Mesendoderm (in vitro differentiated cells): Measurements from ENCODE around the gene CTIF.

Source experiments
- DNase-seq: peaks from one replicate; pipeline ENCODE4 v3.0.0; 2013
- H2AK5ac ChIP-seq: 2 replicates; pipeline ENCODE4 v1.6.1; 2013; ENCODE audit warnings: low read length, inconsistent platforms
- H2BK120ac ChIP-seq: 2 replicates; pipeline ENCODE4 v1.6.1; 2013; ENCODE audit warnings: low read depth, mild to moderate bottlenecking, low read length, moderate library complexity, mixed read lengths
- H2BK15ac ChIP-seq: replicated peaks from 2 replicates; pipeline ENCODE4 v1.6.1; 2013; ENCODE audit warnings: low read depth, mild to moderate bottlenecking, moderate library complexity
- H2BK5ac ChIP-seq: 2 replicates; pipeline ENCODE4 v1.6.1; 2013; ENCODE audit warnings: low read length, inconsistent platforms
- H3K18ac ChIP-seq: 2 replicates; pipeline ENCODE4 v1.6.1; 2013; ENCODE audit warnings: mild to moderate bottlenecking, low read length, mixed read lengths
- H3K23ac ChIP-seq: one replicate; pipeline ENCODE4 v1.6.1; 2013; ENCODE audit warnings: low read length
- H3K27ac ChIP-seq: 2 replicates; pipeline ENCODE4 v1.5.1; 2013; ENCODE audit warnings: low read depth, mild to moderate bottlenecking, inconsistent platforms, low read length, moderate library complexity
- H3K27me3 ChIP-seq: 2 replicates; pipeline ENCODE4 v1.6.1; 2013; ENCODE audit warnings: low read length, control low read depth, mild to moderate bottlenecking, inconsistent platforms; ENCODE audit not compliant: insufficient read depth, poor library complexity
- H3K36me3 ChIP-seq: 2 replicates; pipeline ENCODE4 v1.6.1; 2013; ENCODE audit warnings: low read length, inconsistent platforms; ENCODE audit not compliant: control insufficient read depth, insufficient read depth
- H3K4ac ChIP-seq: one replicate; pipeline ENCODE4 v1.6.1; 2013; ENCODE audit warnings: low read depth, mild to moderate bottlenecking, low read length, moderate library complexity
- H3K4me1 ChIP-seq: 2 replicates; pipeline ENCODE4 v1.6.1; 2013; ENCODE audit warnings: low read depth, low read length, inconsistent platforms; ENCODE audit not compliant: control insufficient read depth
- H3K4me2 ChIP-seq: 2 replicates; pipeline ENCODE4 v1.6.1; 2013; ENCODE audit warnings: low read length
- H3K4me3 ChIP-seq: 2 replicates; pipeline ENCODE4 v1.5.1; 2013; ENCODE audit warnings: mild to moderate bottlenecking, low read length
- H3K56ac ChIP-seq: one replicate; pipeline ENCODE4 v1.6.1; 2013; ENCODE audit warnings: low read length
- H3K79me1 ChIP-seq: 2 replicates; pipeline ENCODE4 v1.6.1; 2013; ENCODE audit warnings: low read length, inconsistent platforms
- H3K79me2 ChIP-seq: 2 replicates; pipeline ENCODE4 v1.6.1; 2013; ENCODE audit warnings: mild to moderate bottlenecking, low read length; ENCODE audit not compliant: control insufficient read depth, insufficient read depth
- H3K9ac ChIP-seq: 2 replicates; pipeline ENCODE4 v1.6.1; 2013; ENCODE audit warnings: low read length, inconsistent platforms
- H4K5ac ChIP-seq: one replicate; pipeline ENCODE4 v1.6.1; 2013; ENCODE audit warnings: low read length
- H4K8ac ChIP-seq: one replicate; pipeline ENCODE4 v1.6.1; 2013; ENCODE audit warnings: low read depth, mild to moderate bottlenecking, control low read depth, low read length, moderate library complexity
- WGBS: extraction: QIAGEN DNeasy Blood & Tissue Kit; methylation state at CpG from one replicate; pipeline ENCODE4 v1.1.7; 2013; ENCODE audit warnings: low lambda C conversion rate, missing lambda C conversion rate; ENCODE audit not compliant: insufficient coverage; ENCODE audit errors: extremely low coverage; 5-methylcytosine and 5-hydroxymethylcytosine counted together

CTIF gene

DNA sequence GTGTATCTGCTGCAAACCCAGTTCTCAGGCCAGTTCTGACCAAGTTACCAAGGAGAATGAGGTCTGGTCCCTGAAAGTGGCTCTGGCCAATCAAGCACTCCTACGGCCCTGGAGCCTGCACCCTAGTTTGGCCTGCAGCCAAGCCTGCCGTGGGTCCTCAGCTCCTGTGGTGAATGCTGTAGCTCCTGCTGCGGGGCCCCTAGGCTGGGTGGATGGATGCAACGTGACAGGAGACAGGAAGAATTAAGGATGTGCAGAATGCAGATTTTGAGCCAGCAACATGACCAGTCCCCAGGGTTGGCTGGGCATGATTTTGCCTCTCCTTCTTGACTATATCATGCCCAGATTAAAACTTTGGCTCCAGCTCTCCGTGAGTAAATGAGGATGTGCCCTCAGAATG lies 314.8 kb downstream of the CTIF start:
- WGBS = no CpG with 5 or more reads among the region's 5 CpGs
- no peak overlapping the region for H2AK5ac ChIP-seq
- no peaks in the 10 kb centered on the region for H3K27me3 ChIP-seq
- peaks cover 10% of the 10 kb centered on the region for H3K4me1 ChIP-seq
- H3K36me3 ChIP-seq = no peaks in the 10 kb centered on the region
- H3K18ac ChIP-seq = no peak overlapping the region
- H3K4me2 ChIP-seq = no peak overlapping the region
- no peak overlapping the region for H3K4me3 ChIP-seq
- H3K79me2 ChIP-seq = no peaks in the 10 kb centered on the region
- H3K27ac ChIP-seq = no peak overlapping the region
- no peak overlapping the region for H3K4ac ChIP-seq
- H2BK5ac ChIP-seq = no peak overlapping the region
- H3K9ac ChIP-seq = no peak overlapping the region
- DNase-seq = no peak
- H4K5ac ChIP-seq = no peak overlapping the region
- H3K56ac ChIP-seq = no peak overlapping the region
- H2BK120ac ChIP-seq = no peak overlapping the region
- no peak overlapping the region for H4K8ac ChIP-seq
- no peak overlapping the region for H3K23ac ChIP-seq
- no peaks in the 10 kb centered on the region for H3K79me1 ChIP-seq
- no peak overlapping the region for H2BK15ac ChIP-seq

DNA sequence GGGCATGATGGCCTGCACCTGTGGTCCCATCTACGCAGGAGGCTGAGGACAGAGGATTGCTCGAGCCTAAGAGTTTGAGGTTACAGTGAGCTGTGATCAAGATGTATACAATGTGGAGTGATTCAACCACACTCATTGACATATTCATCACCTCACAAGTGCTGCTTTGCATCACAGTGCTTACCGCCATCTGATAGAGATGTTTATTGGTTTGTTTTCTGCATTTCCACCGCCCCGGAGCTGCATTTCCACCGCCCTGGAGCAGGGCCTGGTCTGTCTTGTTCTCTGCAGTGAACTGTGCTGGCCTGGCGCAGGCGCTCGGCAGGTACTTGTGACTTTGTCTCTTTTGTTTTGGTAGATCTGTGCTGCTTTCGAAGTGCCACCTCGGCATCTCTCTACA lies 315.9 kb downstream of the CTIF start:
- no peak overlapping the region for H3K23ac ChIP-seq
- no peak overlapping the region for H3K9ac ChIP-seq
- no CpG with 5 or more reads among the region's 11 CpGs for WGBS
- no peak overlapping the region for H4K5ac ChIP-seq
- H2BK15ac ChIP-seq = no peak overlapping the region
- no peaks in the 10 kb centered on the region for H3K79me1 ChIP-seq
- H3K18ac ChIP-seq = no peak overlapping the region
- H3K27ac ChIP-seq = no peak overlapping the region
- no peaks in the 10 kb centered on the region for H3K27me3 ChIP-seq
- DNase-seq = no peak
- H3K4me3 ChIP-seq = no peak overlapping the region
- no peak overlapping the region for H4K8ac ChIP-seq
- H3K56ac ChIP-seq = no peak overlapping the region
- H2BK120ac ChIP-seq = no peak overlapping the region
- H3K79me2 ChIP-seq = no peaks in the 10 kb centered on the region
- peaks cover 17% of the 10 kb centered on the region for H3K4me1 ChIP-seq
- no peak overlapping the region for H2AK5ac ChIP-seq
- H3K36me3 ChIP-seq = no peaks in the 10 kb centered on the region
- H3K4ac ChIP-seq = no peak overlapping the region
- H3K4me2 ChIP-seq = no peak overlapping the region
- H2BK5ac ChIP-seq = no peak overlapping the region

DNA sequence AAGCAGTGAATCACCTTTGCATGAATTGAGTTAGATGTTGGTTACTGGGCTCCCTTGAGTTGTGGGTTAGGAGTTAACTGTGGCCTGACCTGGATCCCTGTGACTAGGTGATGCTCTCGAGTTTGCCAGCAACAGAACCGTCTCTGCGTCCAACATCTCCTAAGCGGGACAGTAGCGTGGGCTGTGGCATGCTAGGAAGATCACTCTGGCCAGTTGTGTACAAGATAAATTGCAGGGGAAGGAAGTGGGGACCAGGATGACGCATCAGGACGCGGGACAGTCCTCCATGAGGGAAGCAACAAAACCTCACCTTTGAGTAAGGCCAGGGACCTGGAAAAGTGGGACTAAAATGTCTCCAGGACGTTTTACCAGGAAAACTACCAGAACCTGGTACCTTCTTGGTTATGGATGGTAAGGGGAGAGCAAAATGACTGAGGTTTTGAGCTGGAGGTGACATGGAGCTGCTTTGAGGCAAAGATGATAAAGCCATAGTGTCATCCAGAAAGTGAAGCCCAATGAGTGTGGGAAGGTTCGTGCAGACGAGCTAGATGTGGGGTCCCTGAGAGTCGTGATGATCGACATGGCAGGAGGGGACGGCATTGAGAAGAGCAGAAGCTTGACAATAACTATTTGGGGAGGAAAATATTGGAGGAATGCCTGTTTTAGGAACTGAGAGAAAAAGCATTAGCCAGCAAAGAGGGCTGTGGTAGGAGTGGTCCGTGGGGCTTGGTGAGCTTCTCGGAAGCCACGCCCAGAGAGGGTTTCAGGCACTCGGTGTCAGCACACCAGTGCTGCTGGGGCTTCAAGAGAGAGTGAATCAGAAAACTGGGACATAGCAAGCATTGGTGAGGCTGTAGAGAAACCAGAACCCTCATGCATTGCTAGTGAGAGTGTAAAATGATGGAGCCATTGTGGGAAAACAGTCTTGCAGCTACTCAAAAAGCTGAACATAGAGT lies 316.9 kb downstream of the CTIF start:
- H3K18ac ChIP-seq = no peak overlapping the region
- no peak overlapping the region for H3K27ac ChIP-seq

DNA sequence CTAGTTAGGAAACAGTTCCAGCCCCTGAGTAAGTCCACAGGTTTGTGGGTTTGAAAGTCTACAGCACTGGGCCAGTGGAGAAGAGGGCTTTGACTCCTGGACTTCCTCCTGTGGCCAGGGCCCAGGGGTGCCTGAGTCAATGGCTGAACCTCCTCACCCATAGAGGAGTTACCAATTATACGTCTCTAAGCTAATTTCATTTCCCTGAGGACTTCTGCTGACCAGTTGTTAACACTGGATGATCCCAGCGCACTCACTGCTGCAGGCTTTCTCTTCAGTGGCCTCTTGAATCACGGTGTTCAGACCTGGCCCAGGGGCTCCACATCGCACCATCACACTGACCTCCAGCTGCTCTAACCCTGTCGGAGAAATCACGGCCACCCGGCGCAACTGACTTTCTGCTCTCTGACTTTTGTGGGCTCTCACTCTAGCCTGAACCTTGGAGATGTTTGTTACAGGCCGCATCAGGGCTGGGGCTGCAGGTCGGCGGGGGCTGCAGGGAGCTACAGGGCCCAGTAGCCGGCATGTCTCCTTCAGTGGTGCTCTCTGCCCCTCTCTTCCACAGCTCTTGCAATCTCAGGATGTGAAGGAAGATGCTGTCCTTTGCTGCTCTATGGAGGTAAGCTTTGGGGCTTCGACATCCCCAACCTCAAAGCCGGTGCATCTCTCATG lies 318.3 kb downstream of the CTIF start:
- no peak overlapping the region for H3K9ac ChIP-seq
- H4K8ac ChIP-seq = no peak overlapping the region
- no peak overlapping the region for H3K27ac ChIP-seq
- no peak overlapping the region for H3K23ac ChIP-seq
- no peaks in the 10 kb centered on the region for H3K79me1 ChIP-seq
- H3K56ac ChIP-seq = no peak overlapping the region
- no peaks in the 10 kb centered on the region for H3K27me3 ChIP-seq
- H2BK120ac ChIP-seq = no peak overlapping the region
- no peaks in the 10 kb centered on the region for H3K79me2 ChIP-seq
- no peaks in the 10 kb centered on the region for H3K36me3 ChIP-seq
- H3K4ac ChIP-seq = no peak overlapping the region
- no peak overlapping the region for H2AK5ac ChIP-seq
- H2BK5ac ChIP-seq = no peak overlapping the region
- no peak for DNase-seq
- no peak overlapping the region for H3K18ac ChIP-seq
- no peak overlapping the region for H3K4me2 ChIP-seq
- peaks cover 19% of the 10 kb centered on the region for H3K4me1 ChIP-seq
- no CpG with 5 or more reads among the region's 14 CpGs for WGBS
- H4K5ac ChIP-seq = no peak overlapping the region
- H3K4me3 ChIP-seq = no peak overlapping the region
- H2BK15ac ChIP-seq = no peak overlapping the region

More for the DNA sequence above, 316.9 kb downstream of the CTIF start:
- Histone ChIP-seq H3K9ac (no peak overlapping the region), H3K56ac (no peak overlapping the region), H3K4me3 (no peak overlapping the region), H3K79me2 (no peaks in the 10 kb centered on the region), H2AK5ac (no peak overlapping the region), H3K79me1 (no peaks in the 10 kb centered on the region), H2BK120ac (no peak overlapping the region), H4K8ac (no peak overlapping the region), H3K27me3 (no peaks in the 10 kb centered on the region), H3K4me2 (no peak overlapping the region), H2BK15ac (no peak overlapping the region), H4K5ac (no peak overlapping the region), H3K23ac (no peak overlapping the region), H3K4ac (no peak overlapping the region), H3K4me1 (peaks cover 21% of the 10 kb centered on the region), H3K36me3 (no peaks in the 10 kb centered on the region), H2BK5ac (no peak overlapping the region)
- DNase-seq = no peak
- no CpG with 5 or more reads among the region's 18 CpGs for WGBS

DNA sequence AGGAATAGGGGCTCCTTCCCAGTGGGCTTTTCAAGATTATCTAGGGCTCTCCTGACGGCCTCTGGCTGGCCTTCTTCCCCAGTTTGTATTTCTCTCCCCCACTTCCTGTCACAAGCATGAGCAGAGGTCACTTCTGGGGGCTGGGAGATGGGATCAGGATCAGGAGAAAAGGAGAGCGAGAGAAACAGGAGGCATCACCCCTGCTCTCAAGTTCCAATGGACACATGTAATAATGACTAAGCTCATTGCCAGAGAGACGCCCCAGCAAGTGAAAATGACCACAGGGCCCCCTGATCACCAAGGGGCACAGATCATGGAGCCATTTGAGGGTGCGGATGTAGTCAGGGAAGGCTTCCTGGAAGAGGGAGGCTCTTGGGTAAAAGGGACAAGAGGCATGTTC lies 319.8 kb downstream of the CTIF start:
- no CpG with 5 or more reads among the region's 4 CpGs for WGBS

More for the DNA sequence above, 319.8 kb downstream of the CTIF start:
- H3K23ac ChIP-seq = no peak overlapping the region
- no peak overlapping the region for H2BK120ac ChIP-seq
- H3K56ac ChIP-seq = peak overlapping the region; percentile 91
- H3K4me3 ChIP-seq = no peak overlapping the region
- H3K27ac ChIP-seq = no peak overlapping the region
- no peaks in the 10 kb centered on the region for H3K79me1 ChIP-seq
- peak overlapping the region; percentile 82 for H2AK5ac ChIP-seq
- no peak overlapping the region for H3K9ac ChIP-seq
- no peak overlapping the region for H3K18ac ChIP-seq
- no peaks in the 10 kb centered on the region for H3K27me3 ChIP-seq
- H4K5ac ChIP-seq = no peak overlapping the region
- H3K4ac ChIP-seq = no peak overlapping the region
- no peaks in the 10 kb centered on the region for H3K79me2 ChIP-seq
- H3K4me1 ChIP-seq = peaks cover 19% of the 10 kb centered on the region
- H3K4me2 ChIP-seq = no peak overlapping the region
- no peak overlapping the region for H2BK15ac ChIP-seq
- H3K36me3 ChIP-seq = no peaks in the 10 kb centered on the region
- H2BK5ac ChIP-seq = peak overlapping the region; percentile 51
- no peak for DNase-seq
- no peak overlapping the region for H4K8ac ChIP-seq
